PC-9 (cell line): ENCODE data around the gene ETV4.

Source experiments
- CTCF ChIP-seq: fragments of 200-600 bp; sonication (generic); conservative IDR thresholded peaks from 2 replicates; pipeline ENCODE4 v1.6.1; 2017; ENCODE audit warnings: mixed run types, antibody characterized with exemption, mild to moderate bottlenecking, moderate library complexity
- EZH2 ChIP-seq: fragments of 200-600 bp; sonication (generic); IDR thresholded peaks from 2 replicates; pipeline ENCODE4 v1.8.0; 2017; ENCODE audit warnings: antibody characterized with exemption, low read depth

GRCh38 chr17:43574896-43575525 lies 28.9 kb upstream of the ETV4 start:
- TF ChIP-seq CTCF (no peak), EZH2 (no peak)
